22Rv1 (cell line): Measurements from ENCODE around the gene ZNF423.

Source experiments
- CTCF ChIP-seq: fragments of 450-650 bp; IDR thresholded peaks from 2 replicates; pipeline ENCODE4 v1.5.1; 2017; ENCODE audit warnings: mild to moderate bottlenecking
- ZFX ChIP-seq: fragments of 450-650 bp; IDR thresholded peaks from 2 replicates; pipeline ENCODE4 v1.6.1; 2017; ENCODE audit warnings: antibody characterized with exemption, borderline replicate concordance

- no peak for TF ChIP-seq CTCF
- no peak for TF ChIP-seq ZFX
Measured at GRCh38 chr16:49750341-49751000, 105.4 kb downstream of the ZNF423 start.
